Measurements from ENCODE around the gene GFPT2.

The GFPT2 gene

DNA sequence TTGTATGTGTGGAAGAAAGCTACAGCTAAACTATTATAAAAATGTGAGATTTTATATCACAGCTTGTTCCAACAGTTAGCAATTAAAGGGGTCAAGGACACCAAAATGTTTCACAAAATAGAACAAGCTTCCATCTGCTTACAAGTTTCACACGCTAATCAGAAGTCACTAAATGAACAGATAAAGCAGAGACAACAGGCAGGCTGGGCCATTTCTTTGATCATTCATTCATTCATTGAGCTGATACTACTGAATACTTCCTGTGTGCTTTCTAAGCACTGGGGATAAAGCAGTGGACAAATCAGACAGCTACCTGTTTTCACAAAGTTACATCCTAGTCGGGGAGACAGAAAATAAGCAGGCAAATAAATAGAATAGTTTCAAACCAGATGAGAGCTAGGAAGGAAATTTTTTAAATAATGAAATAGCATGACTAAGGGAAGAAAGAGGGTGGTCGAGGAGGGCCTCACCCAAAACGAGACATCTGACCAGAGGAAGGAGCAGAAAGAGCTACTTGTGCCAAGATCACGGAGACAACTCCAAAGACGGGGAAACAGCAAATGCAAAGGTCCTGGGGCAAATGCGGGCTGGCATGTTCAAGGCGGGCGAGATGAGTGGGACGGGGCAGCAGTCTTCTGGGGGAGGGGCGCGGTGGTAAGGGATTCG, 62.4 kb downstream of the GFPT2 start:
- H4K20me1 ChIP-seq (ENCODE audit: insufficient read depth, low read length): peaks cover 49% of the 10 kb centered on the region
- peak overlapping the region; percentile 94 for H3K9ac ChIP-seq (ENCODE audit: low read depth, low read length)
- H3K27me3 ChIP-seq (ENCODE audit: insufficient read depth, low read length, poor library complexity): no peaks in the 10 kb centered on the region

DNA sequence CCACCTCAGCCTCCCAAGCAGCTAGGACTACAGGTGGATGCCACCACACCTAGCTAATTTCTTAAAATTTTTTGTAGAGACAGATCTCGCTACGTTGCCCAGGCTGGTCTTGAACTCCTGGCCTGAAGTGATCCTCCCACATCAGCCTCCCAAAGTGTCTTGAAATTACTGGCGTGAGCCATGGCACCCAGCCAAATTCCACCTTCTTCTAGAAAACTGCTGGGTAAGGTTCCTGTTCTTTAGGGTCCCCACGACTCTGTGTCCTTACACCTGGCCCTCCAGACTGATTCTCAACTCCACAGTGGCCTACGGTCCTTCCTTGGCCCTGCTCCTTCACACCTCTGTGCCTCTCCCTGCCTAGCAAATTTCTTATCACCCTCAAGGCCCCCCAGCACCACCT, 63.2 kb downstream of the GFPT2 start:
- ATAC-seq (ENCODE audit: insufficient read depth, low read depth): no peak

More for the DNA sequence above, 62.4 kb downstream of the GFPT2 start:
- H3K36me3 ChIP-seq (ENCODE audit: insufficient read depth, low read length): peaks cover 20% of the 10 kb centered on the region
- TF ChIP-seq EZH2 (IDR thresholded peaks at IDR 0.05; ENCODE audit: borderline replicate concordance, low read depth, low read length, severe bottlenecking): no peak
- TF ChIP-seq, protein P1, sequence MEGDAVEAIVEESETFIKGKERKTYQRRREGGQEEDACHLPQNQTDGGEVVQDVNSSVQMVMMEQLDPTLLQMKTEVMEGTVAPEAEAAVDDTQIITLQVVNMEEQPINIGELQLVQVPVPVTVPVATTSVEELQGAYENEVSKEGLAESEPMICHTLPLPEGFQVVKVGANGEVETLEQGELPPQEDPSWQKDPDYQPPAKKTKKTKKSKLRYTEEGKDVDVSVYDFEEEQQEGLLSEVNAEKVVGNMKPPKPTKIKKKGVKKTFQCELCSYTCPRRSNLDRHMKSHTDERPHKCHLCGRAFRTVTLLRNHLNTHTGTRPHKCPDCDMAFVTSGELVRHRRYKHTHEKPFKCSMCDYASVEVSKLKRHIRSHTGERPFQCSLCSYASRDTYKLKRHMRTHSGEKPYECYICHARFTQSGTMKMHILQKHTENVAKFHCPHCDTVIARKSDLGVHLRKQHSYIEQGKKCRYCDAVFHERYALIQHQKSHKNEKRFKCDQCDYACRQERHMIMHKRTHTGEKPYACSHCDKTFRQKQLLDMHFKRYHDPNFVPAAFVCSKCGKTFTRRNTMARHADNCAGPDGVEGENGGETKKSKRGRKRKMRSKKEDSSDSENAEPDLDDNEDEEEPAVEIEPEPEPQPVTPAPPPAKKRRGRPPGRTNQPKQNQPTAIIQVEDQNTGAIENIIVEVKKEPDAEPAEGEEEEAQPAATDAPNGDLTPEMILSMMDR (IDR thresholded peaks at IDR 0.05; ENCODE audit: borderline replicate concordance, extremely low read depth, low read length, poor library complexity, severe bottlenecking): no peak
- H3K79me2 ChIP-seq (ENCODE audit: insufficient read depth, low read length): peaks cover 64% of the 10 kb centered on the region
- no peaks in the 10 kb centered on the region for H3K9me3 ChIP-seq (ENCODE audit: insufficient read depth, low read length, severe bottlenecking)
- peak overlapping the region; percentile 87 for H3K4me2 ChIP-seq (ENCODE audit: insufficient read depth, low read length)
- ATAC-seq (ENCODE audit: insufficient read depth, low read depth) (no peak), DNase-seq (no peak)
- no peak overlapping the region for H2AFZ ChIP-seq (ENCODE audit: low read depth, low read length)
- peak overlapping the region; percentile 6; the same call in 1 of the 2 replicates for H3K27ac ChIP-seq (ENCODE audit: low read length)
- H3K4me1 ChIP-seq (ENCODE audit: insufficient read depth, low read length): peaks cover 39% of the 10 kb centered on the region
- H3K4me3 ChIP-seq (ENCODE audit: low read depth in 1 of 2, low read length in 2 of 2): peak overlapping the region; percentile 90 to 96; a peak in 3 of 4 replicates

DNA sequence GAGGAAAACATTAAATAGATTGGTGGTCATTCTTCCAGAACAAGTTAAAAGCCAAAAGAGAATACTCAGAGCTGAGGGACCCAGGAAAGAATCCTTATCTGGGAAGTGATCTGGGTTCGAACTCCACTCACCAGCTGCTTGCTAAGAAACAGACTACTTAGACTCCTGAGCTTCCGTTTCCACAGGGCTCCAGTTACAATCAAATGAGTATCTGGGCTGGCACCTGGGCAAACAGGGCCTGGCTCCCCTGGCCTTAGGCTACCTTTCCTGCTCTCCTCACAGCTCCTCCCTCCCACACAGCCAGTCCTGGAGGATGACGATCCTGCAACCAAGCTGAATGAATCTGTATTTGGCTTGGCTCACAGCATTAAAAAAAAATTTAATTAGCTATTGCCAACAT, 63.7 kb downstream of the GFPT2 start:
- no peaks in the 10 kb centered on the region for H3K27me3 ChIP-seq (ENCODE audit: insufficient read depth, low read length, poor library complexity)
- H3K4me3 ChIP-seq (ENCODE audit: low read depth in 1 of 2, low read length in 2 of 2): no peak overlapping the region
- H3K27ac ChIP-seq (ENCODE audit: low read length): no peak overlapping the region
- TF ChIP-seq, protein P1 (IDR thresholded peaks at IDR 0.05; ENCODE audit: borderline replicate concordance, extremely low read depth, low read length, poor library complexity, severe bottlenecking): no peak
- TF ChIP-seq EZH2 (IDR thresholded peaks at IDR 0.05; ENCODE audit: borderline replicate concordance, low read depth, low read length, severe bottlenecking): no peak
- H3K4me1 ChIP-seq (ENCODE audit: insufficient read depth, low read length): peaks cover 39% of the 10 kb centered on the region
- no peaks in the 10 kb centered on the region for H3K9me3 ChIP-seq (ENCODE audit: insufficient read depth, low read length, severe bottlenecking)
- DNase-seq: no peak
- peaks cover 73% of the 10 kb centered on the region for H3K79me2 ChIP-seq (ENCODE audit: insufficient read depth, low read length)
- H4K20me1 ChIP-seq (ENCODE audit: insufficient read depth, low read length): peaks cover 47% of the 10 kb centered on the region
- H3K4me2 ChIP-seq (ENCODE audit: insufficient read depth, low read length): peak overlapping the region; percentile 87; the same call in 1 of the 2 replicates
- ATAC-seq (ENCODE audit: insufficient read depth, low read depth): no peak
- no peak overlapping the region for H2AFZ ChIP-seq (ENCODE audit: low read depth, low read length)
- peaks cover 25% of the 10 kb centered on the region for H3K36me3 ChIP-seq (ENCODE audit: insufficient read depth, low read length)
- H3K9ac ChIP-seq (ENCODE audit: low read depth, low read length): no peak overlapping the region

More for the DNA sequence above, 63.2 kb downstream of the GFPT2 start:
- Histone ChIP-seq H4K20me1 (ENCODE audit: insufficient read depth, low read length) (peaks cover 45% of the 10 kb centered on the region), H3K27ac (ENCODE audit: low read length) (no peak overlapping the region), H3K79me2 (ENCODE audit: insufficient read depth, low read length) (peaks cover 67% of the 10 kb centered on the region), H3K36me3 (ENCODE audit: insufficient read depth, low read length) (peaks cover 25% of the 10 kb centered on the region), H3K4me2 (ENCODE audit: insufficient read depth, low read length) (peak overlapping the region; percentile 87), H3K27me3 (ENCODE audit: insufficient read depth, low read length, poor library complexity) (no peaks in the 10 kb centered on the region), H3K4me3 (ENCODE audit: low read depth in 1 of 2, low read length in 2 of 2) (peak overlapping the region in 1 of 2 experiments; percentile 96; a peak in 2 of 4 replicates), H3K9me3 (ENCODE audit: insufficient read depth, low read length, severe bottlenecking) (no peaks in the 10 kb centered on the region), H2AFZ (ENCODE audit: low read depth, low read length) (no peak overlapping the region), H3K9ac (ENCODE audit: low read depth, low read length) (no peak overlapping the region; the same call in 1 of the 2 replicates), H3K4me1 (ENCODE audit: insufficient read depth, low read length) (peaks cover 39% of the 10 kb centered on the region)
- no peak for DNase-seq
- no peak for TF ChIP-seq EZH2 (IDR thresholded peaks at IDR 0.05; ENCODE audit: borderline replicate concordance, low read depth, low read length, severe bottlenecking)
- TF ChIP-seq, protein P1 (IDR thresholded peaks at IDR 0.05; ENCODE audit: borderline replicate concordance, extremely low read depth, low read length, poor library complexity, severe bottlenecking): no peak

All from DND-41 (cell line).